Caco-2 (cell line): ENCODE measurements around the gene DLGAP4. TPM values are rescaled to one million over a fixed set of nuclear protein-coding genes. Genes with fewer than 3 reads are reported as not detected.

ENCODE experiments used
- BruUV-seq: library from RNA; stranded (reverse); fragments of 400-500 nt; replicated peaks from 2 replicates; lab custom pipeline; 2021; lab: Mats Ljungman, UMichigan
- CTCF ChIA-PET: fragments of 300-600 bp; sonication (Branson Sonifier 250); formaldehyde crosslinking; loops from one replicate; lab custom pipeline; 2022; ENCODE audit warnings: antibody characterized with exemption; lab: Charles Lee
- POLR2A ChIA-PET: fragments of 300-600 bp; sonication (Branson Sonifier 250); formaldehyde crosslinking; loops from one replicate; lab custom pipeline; 2022; ENCODE audit warnings: antibody characterized with exemption; lab: Charles Lee
- DNase-seq, 2 experiments: peaks; one replicate each; pipeline versions ENCODE4 v3.0.0 to v3.0.0-alpha.2; 2020 to 2022
- H3K27me3 ChIP-seq: replicated peaks from 2 replicates; pipeline ENCODE4 v1.6.0; 2011; ENCODE audit warnings: low read length; ENCODE audit not compliant: control insufficient read depth, insufficient read depth
- H3K36me3 ChIP-seq: 2 replicates; pipeline ENCODE4 v1.5.1; 2011; ENCODE audit warnings: low read length; ENCODE audit not compliant: control insufficient read depth, insufficient read depth
- H3K4me1 ChIP-seq: fragments of 250-450 bp; sonication (Bioruptor Pico); 2 replicates; pipeline ENCODE4 v1.5.1; 2020; ENCODE audit warnings: mild to moderate bottlenecking
- H3K4me3 ChIP-seq: 2 replicates; pipeline ENCODE4 v1.5.1; 2011; ENCODE audit warnings: low read depth, mild to moderate bottlenecking, control low read depth, low read length
- H3K9me3 ChIP-seq: fragments of 250-450 bp; sonication (Bioruptor Pico); 2 replicates; pipeline ENCODE4 v1.5.1; 2020; ENCODE audit warnings: mild to moderate bottlenecking, moderate library complexity
- H3K27ac Mint-ChIP-seq: one replicate; pipeline ENCODE4 v1.8.0; 2022; ENCODE audit warnings: mixed read lengths; ENCODE audit not compliant: unreplicated experiment
- H3K27me3 Mint-ChIP-seq: one replicate; pipeline ENCODE4 v1.8.0; 2022; ENCODE audit warnings: mixed read lengths; ENCODE audit not compliant: insufficient read depth, unreplicated experiment
- H3K36me3 Mint-ChIP-seq: one replicate; pipeline ENCODE4 v1.8.0; 2022; ENCODE audit warnings: mild to moderate bottlenecking, mixed read lengths; ENCODE audit not compliant: insufficient read depth, unreplicated experiment
- H3K4me1 Mint-ChIP-seq: one replicate; pipeline ENCODE4 v1.8.0; 2022; ENCODE audit warnings: low read depth, mixed read lengths; ENCODE audit not compliant: unreplicated experiment
- H3K4me3 Mint-ChIP-seq: one replicate; pipeline ENCODE4 v1.8.0; 2022; ENCODE audit warnings: mild to moderate bottlenecking, moderate library complexity, mixed read lengths; ENCODE audit not compliant: unreplicated experiment
- H3K9me3 Mint-ChIP-seq: one replicate; pipeline ENCODE4 v1.8.0; 2022; ENCODE audit warnings: mixed read lengths; ENCODE audit not compliant: unreplicated experiment
- CTCF ChIP-seq, 2 experiments: fragments of 200-600 bp in 1 of 2; IDR thresholded peaks; 1 replicate in 1 of 2; 2 replicates in 1 of 2; pipeline versions ENCODE4 v1.5.1 to v1.8.0; 2011 to 2022; ENCODE audit warnings: antibody characterized with exemption in 1 of 2, control low read depth in 1 of 2, inconsistent platforms in 1 of 2, low read depth in 1 of 2, low read length in 1 of 2, mild to moderate bottlenecking in 1 of 2, moderate library complexity in 1 of 2; ENCODE audit not compliant: insufficient read depth in 1 of 2, severe bottlenecking in 1 of 2, unreplicated experiment in 1 of 2
- intact Hi-C: fragments of 100-400 bp; cut with micrococcal nuclease; formaldehyde crosslinking; loops from one replicate; pipeline ENCODE4 v1.10.0; 2022; ENCODE audit not compliant: unreplicated experiment
- total RNA-seq: library from RNA; stranded (reverse); gene quantifications from 2 replicates; pipeline ENCODE4 v1.2.3, GENCODE V29; 2022

Gene DLGAP4
- total RNA-seq, 1 experiment from 2014 or later, result 122 TPM

GRCh38 chr20:36541227-36541767 lies 235.2 kb downstream of the DLGAP4 start, which contains the start of gene MYL9:
Gene MYL9, plus strand, starts transcription at chr20:36541519. Its CDS starts 3,366 bp downstream, at chr20:36544885.
- BruUV-seq, result no TSS peak
- H3K27me3 ChIP-seq, result no peaks in the 10 kb centered on the region
- TF ChIP-seq CTCF (IDR thresholded peaks at IDR 0.05; ENCODE audit: insufficient read depth in 1 of 2, low read depth in 1 of 2, low read length in 1 of 2, severe bottlenecking in 1 of 2, unreplicated experiment in 1 of 2), result peak in 1 of 2 experiments; percentile 58
- H3K4me1 ChIP-seq, result peaks cover 24% of the 10 kb centered on the region
- peaks cover 19% of the 10 kb centered on the region for H3K36me3 Mint-ChIP-seq
- intact Hi-C loops, result no loop called here
- peak within 1 kb of the TSS; percentile 78 for H3K27ac Mint-ChIP-seq
- peak within 1 kb of the TSS; percentile 68 for H3K4me3 ChIP-seq
- ChIA-PET POLR2A (interaction anchor here (0.6 to 1.4 kb wide), 4 partner anchors 10 to 803 kb away, joined by 3 to 7 read pairs (median 4); partner anchors contain the start of gene RAB5IF), CTCF (interaction anchor here (0.6 to 2.8 kb wide), 6 partner anchors 19 to 114 kb away, joined by 3 to 11 read pairs (median 4); partner anchors contain the start of gene RAB5IF)
- no peaks in the 10 kb centered on the region for H3K9me3 Mint-ChIP-seq
- H3K4me3 Mint-ChIP-seq, result peak within 1 kb of the TSS; percentile 85
- peak; percentile 97 for DNase-seq
- no peaks in the 10 kb centered on the region for H3K9me3 ChIP-seq
- no peaks in the 10 kb centered on the region for H3K36me3 ChIP-seq
- no peaks in the 10 kb centered on the region for H3K27me3 Mint-ChIP-seq
- peaks cover 22% of the 10 kb centered on the region for H3K4me1 Mint-ChIP-seq

GRCh38 chr20:36541768-36542488 lies 235.8 kb downstream of the DLGAP4 start:
- Histone ChIP-seq H3K4me1 (peaks cover 24% of the 10 kb centered on the region), H3K9me3 (no peaks in the 10 kb centered on the region), H3K4me3 (peak overlapping the region; percentile 68), H3K36me3 (no peaks in the 10 kb centered on the region), H3K27me3 (no peaks in the 10 kb centered on the region)
- POLR2A ChIA-PET, result interaction anchor here (0.7 to 1.4 kb wide), 3 partner anchors 63 to 802 kb away, joined by 3 to 7 read pairs (median 3); partner anchors contain the start of genes NDRG3 and RAB5IF
- DNase-seq, result peak; percentile 82 to 83
- H3K36me3 Mint-ChIP-seq, result peaks cover 23% of the 10 kb centered on the region
- peak overlapping the region; percentile 78 for H3K27ac Mint-ChIP-seq
- intact Hi-C loops, result no loop called here
- H3K4me1 Mint-ChIP-seq, result peaks cover 22% of the 10 kb centered on the region
- BruUV-seq, result TSS peak; percentile 32
- no peaks in the 10 kb centered on the region for H3K27me3 Mint-ChIP-seq
- CTCF ChIA-PET, result interaction anchor here (0.6 to 2.8 kb wide), 6 partner anchors 20 to 321 kb away, joined by 3 to 11 read pairs (median 4); partner anchors contain the start of genes RAB5IF and TGIF2
- peak; percentile 62 to 88 for TF ChIP-seq CTCF (IDR thresholded peaks at IDR 0.05; ENCODE audit: insufficient read depth in 1 of 2, low read depth in 1 of 2, low read length in 1 of 2, severe bottlenecking in 1 of 2, unreplicated experiment in 1 of 2)
- H3K9me3 Mint-ChIP-seq, result no peaks in the 10 kb centered on the region
- H3K4me3 Mint-ChIP-seq, result peak overlapping the region; percentile 85
